ENCODE data around the gene GAS2L2.

Gene GAS2L2

DNA sequence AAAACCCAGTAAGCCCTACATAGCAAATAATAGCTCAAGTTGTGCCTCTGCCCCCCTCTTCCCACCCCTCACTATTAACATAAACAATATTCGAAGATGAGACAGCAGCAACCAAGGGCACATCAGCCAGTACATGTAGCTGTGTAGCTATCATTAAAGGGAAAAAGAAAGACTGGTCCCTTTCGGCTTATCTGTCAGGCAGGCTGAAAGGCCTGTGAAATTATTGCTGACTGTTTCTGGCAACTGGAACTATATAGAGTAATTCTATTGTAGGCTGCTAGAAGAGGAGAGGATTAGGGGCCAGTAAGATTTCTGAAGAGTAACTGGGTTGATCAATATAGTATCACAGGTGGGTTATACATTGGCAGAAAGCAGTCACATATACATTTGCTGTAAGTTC is 58.1 kb downstream of the GAS2L2 start:
- no peak for DNase-seq (ENCODE audit: low spot score)

Data from cerebellar cortex (tissue), 1 donor.